ENCODE measurements around the gene ITGA3. TPM values are rescaled to one million over a fixed set of nuclear protein-coding genes. Genes with fewer than 3 reads are reported as not detected.

ITGA3 gene
- total RNA-seq, 1 donor from 2014 or later, result 50.8 TPM

- TF ChIP-seq CTCF (IDR thresholded peaks at IDR 0.05) (no peak), POLR2AphosphoS5 (IDR thresholded peaks at IDR 0.05; ENCODE audit: insufficient read depth in 1 of 2, low read depth in 1 of 2) (peak in 1 of 2 donors; percentile 46), POLR2A (IDR thresholded peaks at IDR 0.05) (peak in 1 of 2 donors; percentile 7)
- Histone ChIP-seq H3K9me3 (no peaks in the 10 kb centered on the region), H3K4me3 (peak overlapping the region; percentile 71 to 87), H3K27me3 (no peaks in the 10 kb centered on the region), H3K4me1 (peaks cover 75% of the 10 kb centered on the region), H3K27ac (peak overlapping the region; percentile 84), H3K36me3 (no peaks in the 10 kb centered on the region)
- intact Hi-C loops (cut with DNase I), result no loop called here
- no peak for DNase-seq (ENCODE audit: extremely low spot score in 2 of 2)
Measured at GRCh38 chr17:50055055-50055425, 870 bp upstream of the ITGA3 start.

GRCh38 chr17:50056217-50056960 lies 479 bp downstream of the ITGA3 start:
- intact Hi-C loops (cut with DNase I), result no loop called here
- DNase-seq (ENCODE audit: extremely low spot score in 2 of 2), result no peak

GRCh38 chr17:50056961-50057330 lies 1.0 kb downstream of the ITGA3 start:
- TF ChIP-seq POLR2AphosphoS5 (IDR thresholded peaks at IDR 0.05; ENCODE audit: insufficient read depth in 1 of 2, low read depth in 1 of 2) (no peak), CTCF (IDR thresholded peaks at IDR 0.05) (no peak), POLR2A (IDR thresholded peaks at IDR 0.05) (no peak)
- no peaks in the 10 kb centered on the region for H3K27me3 ChIP-seq
- H3K9me3 ChIP-seq, result no peaks in the 10 kb centered on the region
- peak overlapping the region; percentile 71 to 87 for H3K4me3 ChIP-seq
- peak overlapping the region; percentile 84 for H3K27ac ChIP-seq
- intact Hi-C loops (cut with DNase I), result no loop called here
- no peak for DNase-seq (ENCODE audit: extremely low spot score in 2 of 2)
- no peaks in the 10 kb centered on the region for H3K36me3 ChIP-seq
- peaks cover 77% of the 10 kb centered on the region for H3K4me1 ChIP-seq

More at GRCh38 chr17:50056217-50056960, 479 bp downstream of the ITGA3 start:
- H3K9me3 ChIP-seq, result no peaks in the 10 kb centered on the region
- H3K4me3 ChIP-seq, result peak overlapping the region; percentile 71 to 87
- H3K27ac ChIP-seq, result peak overlapping the region; percentile 84
- TF ChIP-seq POLR2AphosphoS5 (IDR thresholded peaks at IDR 0.05; ENCODE audit: insufficient read depth in 1 of 2, low read depth in 1 of 2), result no peak
- TF ChIP-seq CTCF (IDR thresholded peaks at IDR 0.05), result no peak
- no peak for TF ChIP-seq POLR2A (IDR thresholded peaks at IDR 0.05)
- peaks cover 77% of the 10 kb centered on the region for H3K4me1 ChIP-seq
- no peaks in the 10 kb centered on the region for H3K36me3 ChIP-seq
- no peaks in the 10 kb centered on the region for H3K27me3 ChIP-seq

- Histone ChIP-seq H3K9me3 (no peaks in the 10 kb centered on the region), H3K36me3 (no peaks in the 10 kb centered on the region), H3K4me3 (peak overlapping the region; percentile 71 to 87), H3K27ac (peak overlapping the region; percentile 84), H3K4me1 (peaks cover 78% of the 10 kb centered on the region), H3K27me3 (no peaks in the 10 kb centered on the region)
- intact Hi-C loops (cut with DNase I), result no loop called here
- DNase-seq (ENCODE audit: extremely low spot score in 2 of 2), result no peak
- no peak for TF ChIP-seq POLR2AphosphoS5 (IDR thresholded peaks at IDR 0.05; ENCODE audit: insufficient read depth in 1 of 2, low read depth in 1 of 2)
- no peak for TF ChIP-seq CTCF (IDR thresholded peaks at IDR 0.05)
- TF ChIP-seq POLR2A (IDR thresholded peaks at IDR 0.05), result no peak
Measured at GRCh38 chr17:50057521-50057991, 1.6 kb downstream of the ITGA3 start.

- TF ChIP-seq POLR2A (IDR thresholded peaks at IDR 0.05), result no peak
- no peak for TF ChIP-seq CTCF (IDR thresholded peaks at IDR 0.05)
- TF ChIP-seq POLR2AphosphoS5 (IDR thresholded peaks at IDR 0.05; ENCODE audit: insufficient read depth in 1 of 2, low read depth in 1 of 2), result no peak
- H3K4me1 ChIP-seq, result peaks cover 78% of the 10 kb centered on the region
Measured at GRCh38 chr17:50058296-50058953, 2.5 kb downstream of the ITGA3 start.

More at GRCh38 chr17:50058296-50058953, 2.5 kb downstream of the ITGA3 start:
- H3K9me3 ChIP-seq, result no peaks in the 10 kb centered on the region
- H3K4me3 ChIP-seq, result no peak overlapping the region
- H3K36me3 ChIP-seq, result no peaks in the 10 kb centered on the region
- H3K27me3 ChIP-seq, result no peaks in the 10 kb centered on the region
- intact Hi-C loops (cut with DNase I), result no loop called here
- peak overlapping the region; percentile 84 for H3K27ac ChIP-seq
- no peak for DNase-seq (ENCODE audit: extremely low spot score in 2 of 2)
